Measurements from ENCODE around the gene NBR1. TPM values are rescaled to one million over a fixed set of nuclear protein-coding genes. Genes with fewer than 3 reads are reported as not detected.
"Not testable (repeated sequence)": the region's sequence is repeated elsewhere in the genome, so short reads cannot be mapped to it uniquely, and the experiment has no call there.

NBR1 gene
- total RNA-seq, 4 donors from 2014 or later: 135 to 162 (median 145) TPM

DNA sequence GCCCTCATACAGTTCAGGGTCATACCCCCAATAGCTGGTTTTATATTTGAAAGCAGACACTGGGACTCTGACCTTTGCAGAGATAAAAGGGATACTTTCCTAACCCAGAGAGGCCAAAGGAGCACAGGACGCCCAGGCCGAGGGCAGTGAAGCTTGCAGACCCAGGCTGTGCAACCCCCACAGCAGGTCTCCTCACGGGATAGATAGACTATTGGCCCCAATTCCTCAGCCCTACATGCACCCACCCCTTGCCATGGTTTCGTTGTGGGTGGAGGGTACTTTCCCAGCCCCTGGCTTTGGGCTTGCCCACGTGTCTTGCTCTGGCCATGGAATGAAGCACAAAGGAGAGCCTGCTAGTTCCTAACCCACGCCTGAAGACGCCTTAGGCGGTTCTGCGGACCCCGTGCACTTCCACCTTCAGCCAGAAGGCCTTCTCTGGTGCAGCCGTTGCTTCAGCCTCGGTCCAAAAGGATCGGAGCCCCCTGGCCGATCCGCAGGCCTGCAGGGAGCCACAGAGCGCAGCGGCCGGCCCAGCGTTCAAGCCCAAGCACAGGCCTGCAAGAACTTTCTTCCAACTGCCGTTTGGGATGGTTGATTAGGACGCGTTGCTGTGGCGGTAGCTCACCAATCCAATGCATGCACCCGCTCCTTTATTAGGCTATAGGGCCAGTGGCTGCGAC, 36.1 kb upstream of the NBR1 start:
- ATAC-seq: no peak
- Histone ChIP-seq H3K27me3 (no peaks in the 10 kb centered on the region), H3K4me3 (no peak overlapping the region), H3K4me1 (no peaks in the 10 kb centered on the region), H3K27ac (no peak overlapping the region), H3K9me3 (no peaks in the 10 kb centered on the region), H3K36me3 (peaks cover 0 to 18% of the 10 kb centered on the region in 2 donors)
- TF ChIP-seq, protein P1, sequence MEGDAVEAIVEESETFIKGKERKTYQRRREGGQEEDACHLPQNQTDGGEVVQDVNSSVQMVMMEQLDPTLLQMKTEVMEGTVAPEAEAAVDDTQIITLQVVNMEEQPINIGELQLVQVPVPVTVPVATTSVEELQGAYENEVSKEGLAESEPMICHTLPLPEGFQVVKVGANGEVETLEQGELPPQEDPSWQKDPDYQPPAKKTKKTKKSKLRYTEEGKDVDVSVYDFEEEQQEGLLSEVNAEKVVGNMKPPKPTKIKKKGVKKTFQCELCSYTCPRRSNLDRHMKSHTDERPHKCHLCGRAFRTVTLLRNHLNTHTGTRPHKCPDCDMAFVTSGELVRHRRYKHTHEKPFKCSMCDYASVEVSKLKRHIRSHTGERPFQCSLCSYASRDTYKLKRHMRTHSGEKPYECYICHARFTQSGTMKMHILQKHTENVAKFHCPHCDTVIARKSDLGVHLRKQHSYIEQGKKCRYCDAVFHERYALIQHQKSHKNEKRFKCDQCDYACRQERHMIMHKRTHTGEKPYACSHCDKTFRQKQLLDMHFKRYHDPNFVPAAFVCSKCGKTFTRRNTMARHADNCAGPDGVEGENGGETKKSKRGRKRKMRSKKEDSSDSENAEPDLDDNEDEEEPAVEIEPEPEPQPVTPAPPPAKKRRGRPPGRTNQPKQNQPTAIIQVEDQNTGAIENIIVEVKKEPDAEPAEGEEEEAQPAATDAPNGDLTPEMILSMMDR (IDR thresholded peaks at IDR 0.05 in 4 of 5, conservative IDR thresholded peaks at IDR 0.05 in 1 of 5): no peak
- no peak for TF ChIP-seq POLR2A (IDR thresholded peaks at IDR 0.05)
- intact Hi-C loops (cut with DNase I; ENCODE audit: low total_unique reads) (no loop called here), in situ Hi-C loops (cut with MboI; ENCODE audit: low sequenced_read_pairs in 4 of 4) (no loop called here)
- DNase-seq: no peak

DNA sequence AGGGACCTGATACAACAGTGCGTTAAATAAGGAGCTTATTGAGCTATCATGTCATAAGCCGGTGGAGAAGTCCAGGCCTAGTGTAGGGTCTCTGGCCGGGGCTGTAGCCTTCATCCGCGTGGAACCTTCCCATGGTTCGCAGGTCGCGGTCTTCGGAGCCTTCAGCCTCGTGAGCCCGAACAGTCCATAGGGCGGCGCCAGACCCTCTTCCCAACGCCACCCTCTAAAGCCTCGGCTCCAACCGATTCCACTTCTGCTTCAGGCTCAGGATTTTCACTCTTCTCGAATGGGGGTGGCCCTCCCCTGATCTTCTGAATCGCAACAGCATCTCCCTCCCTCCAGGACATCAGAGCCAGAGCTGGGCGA, 35.6 kb upstream of the NBR1 start:
- in situ Hi-C loops (cut with MboI; ENCODE audit: low sequenced_read_pairs in 4 of 4): no loop called here
- intact Hi-C loops (cut with DNase I; ENCODE audit: low total_unique reads): no loop called here
- Histone ChIP-seq H3K27me3 (no peaks in the 10 kb centered on the region), H3K9me3 (no peaks in the 10 kb centered on the region), H3K36me3 (peaks cover 0 to 18% of the 10 kb centered on the region in 2 donors), H3K4me3 (no peak overlapping the region), H3K4me1 (no peaks in the 10 kb centered on the region), H3K27ac (no peak overlapping the region)
- ATAC-seq: no peak
- DNase-seq: no peak
- TF ChIP-seq, protein P1 (IDR thresholded peaks at IDR 0.05 in 4 of 5, conservative IDR thresholded peaks at IDR 0.05 in 1 of 5): no peak
- no peak for TF ChIP-seq POLR2A (IDR thresholded peaks at IDR 0.05)

DNA sequence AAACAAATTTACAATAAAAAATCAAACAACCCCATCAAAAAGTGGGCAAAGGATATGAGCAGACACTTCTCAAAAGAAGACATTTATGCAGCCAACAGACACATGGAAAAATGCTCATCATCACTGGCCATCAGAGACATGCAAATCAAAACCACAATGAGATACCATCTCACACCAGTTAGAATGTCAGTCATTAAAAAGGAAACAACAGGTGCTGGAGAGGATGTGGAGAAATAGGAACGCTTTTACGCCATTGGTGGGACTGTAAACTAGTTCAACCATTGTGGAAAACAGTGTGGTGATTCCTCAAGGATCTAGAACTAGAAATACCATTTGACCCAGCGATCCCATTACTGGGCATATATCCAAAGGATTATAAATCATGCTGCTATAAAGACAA, 34.4 kb upstream of the NBR1 start:
- ATAC-seq; intact Hi-C loops (cut with DNase I; ENCODE audit: low total_unique reads); H3K4me3 ChIP-seq; H3K27ac ChIP-seq; H3K9me3 ChIP-seq; H3K4me1 ChIP-seq; DNase-seq; H3K27me3 ChIP-seq; in situ Hi-C loops (cut with MboI; ENCODE audit: low sequenced_read_pairs in 4 of 4): not testable (repeated sequence)
- peaks cover 0 to 18% of the 10 kb centered on the region in 2 donors for H3K36me3 ChIP-seq

DNA sequence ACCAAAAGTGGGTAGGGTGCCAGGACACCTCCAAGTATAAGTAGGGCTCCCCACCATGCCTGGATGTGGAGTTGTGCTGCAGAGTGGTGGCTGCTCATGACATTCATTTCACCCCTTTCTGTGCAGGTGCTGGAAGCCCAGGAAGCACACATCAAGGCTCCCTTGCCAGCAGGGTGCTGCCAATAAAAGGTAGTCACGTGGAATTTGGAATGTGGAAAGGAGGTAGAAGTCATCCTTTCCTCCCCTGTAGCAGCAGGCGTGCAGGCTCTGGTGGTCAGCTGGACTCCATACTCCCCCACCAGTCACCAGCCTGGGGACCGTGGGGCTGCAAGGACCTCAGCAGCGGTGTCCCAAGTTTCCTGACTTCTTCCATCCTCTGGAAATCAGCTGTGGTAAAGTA, 32.5 kb upstream of the NBR1 start:
- H3K27me3 ChIP-seq; H3K27ac ChIP-seq; in situ Hi-C loops (cut with MboI; ENCODE audit: low sequenced_read_pairs in 4 of 4); ATAC-seq; intact Hi-C loops (cut with DNase I; ENCODE audit: low total_unique reads); H3K9me3 ChIP-seq; H3K36me3 ChIP-seq; DNase-seq; H3K4me1 ChIP-seq; H3K4me3 ChIP-seq: not testable (repeated sequence)

DNA sequence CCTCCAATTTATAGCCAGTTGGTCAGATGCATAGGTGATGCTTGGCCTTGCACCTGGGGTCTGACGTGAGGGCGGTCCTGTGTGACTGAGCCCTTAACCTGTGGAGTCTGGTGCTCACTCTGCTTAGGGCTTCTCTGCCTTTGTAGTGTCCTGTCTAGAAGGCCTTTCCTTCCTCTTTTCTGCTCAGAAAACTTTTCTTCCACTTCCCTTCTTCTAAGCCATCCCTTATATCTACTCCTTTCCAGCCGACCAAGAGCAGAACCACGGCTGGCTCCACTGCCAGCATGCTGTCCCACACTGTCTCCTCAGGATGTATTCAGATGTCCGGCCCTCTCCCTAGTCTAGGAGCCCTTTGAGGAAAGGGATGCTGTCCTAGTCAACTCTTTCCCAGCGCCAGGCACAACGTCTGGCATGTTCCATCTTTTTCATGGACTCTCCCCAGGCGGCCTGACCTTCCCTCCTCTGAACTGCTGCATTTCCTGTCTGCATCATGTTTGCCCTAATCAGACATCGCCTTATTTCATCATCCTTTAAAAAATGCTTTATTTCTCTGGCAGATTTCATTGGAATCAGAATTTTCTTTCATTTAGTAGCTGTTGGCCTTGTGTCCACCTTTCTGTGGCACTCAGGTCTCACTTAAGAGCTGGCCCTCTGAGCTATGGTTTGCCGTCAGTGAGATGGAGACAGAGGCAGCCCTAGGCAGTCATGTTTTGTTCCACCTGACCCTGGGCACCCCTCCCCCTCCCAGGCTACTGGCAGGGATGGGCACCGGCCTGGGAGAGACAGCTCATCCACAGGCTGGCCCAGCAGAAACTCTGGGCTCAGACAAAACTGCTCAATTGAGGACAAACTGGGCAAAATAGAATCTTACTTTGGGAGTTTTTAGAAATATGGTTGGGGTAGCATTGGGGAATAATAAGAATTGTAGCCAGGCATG, 30.4 kb upstream of the NBR1 start:
- intact Hi-C loops (cut with DNase I; ENCODE audit: low total_unique reads): no loop called here
- no peak overlapping the region for H3K27ac ChIP-seq
- no peak for TF ChIP-seq POLR2A (IDR thresholded peaks at IDR 0.05)
- TF ChIP-seq, protein P1 (IDR thresholded peaks at IDR 0.05 in 4 of 5, conservative IDR thresholded peaks at IDR 0.05 in 1 of 5): no peak
- no peak overlapping the region for H3K4me3 ChIP-seq
- in situ Hi-C loops (cut with MboI; ENCODE audit: low sequenced_read_pairs in 4 of 4): no loop called here
- H3K4me1 ChIP-seq: no peaks in the 10 kb centered on the region
- H3K36me3 ChIP-seq: peaks cover 0 to 4% of the 10 kb centered on the region in 2 donors
- no peak for ATAC-seq
- no peak for DNase-seq
- no peaks in the 10 kb centered on the region for H3K9me3 ChIP-seq
- no peaks in the 10 kb centered on the region for H3K27me3 ChIP-seq
